ENCODE measurements around the gene LRRC71.

The LRRC71 gene

DNA sequence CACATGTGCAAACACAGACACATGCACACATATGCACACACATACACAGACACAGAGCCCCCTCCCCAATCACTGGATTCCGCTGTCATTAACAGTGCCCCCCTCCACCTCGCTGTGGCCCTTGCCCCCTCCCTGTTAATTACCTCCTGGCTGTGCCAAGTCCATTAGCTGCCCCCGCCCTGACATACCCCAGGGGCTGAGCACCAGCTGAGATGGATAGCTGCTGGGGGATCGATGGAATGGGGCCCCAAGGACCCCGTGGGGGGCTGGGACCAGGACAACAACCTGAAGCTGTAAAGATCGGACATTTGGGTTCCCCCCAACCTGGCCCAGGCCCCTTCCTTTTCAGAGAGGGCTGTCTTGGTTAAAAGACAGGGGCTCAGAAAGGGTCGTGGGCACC is 36.5 kb upstream of the LRRC71 start:
- ChIA-PET POLR2A (ENCODE audit: low non-redundant PET) (interaction anchor here (0.6 kb wide), 1 partner anchor 12 kb away, joined by 10 read pairs; no protein-coding TSS in a partner anchor), CTCF (interaction anchor here (1.3 kb wide), 1 partner anchor 44 kb away, joined by 3 read pairs; no protein-coding TSS in a partner anchor)
- DNase-seq (ENCODE audit: low spot score) = no peak
- no peak for TF ChIP-seq CTCF (conservative IDR thresholded peaks at IDR 0.05; ENCODE audit: low read depth)
- no peak overlapping the region for H3K27ac ChIP-seq

GRCh38 chr1:156884560-156885184 is 35.8 kb upstream of the LRRC71 start:
- ChIA-PET CTCF (interaction anchor here (0.7 to 1.3 kb wide), 2 partner anchors 27 to 43 kb away, joined by 3 to 5 read pairs; no protein-coding TSS in a partner anchor), POLR2A (ENCODE audit: low non-redundant PET) (interaction anchor here (0.6 kb wide), 1 partner anchor 13 kb away, joined by 10 read pairs; no protein-coding TSS in a partner anchor)
- TF ChIP-seq CTCF (conservative IDR thresholded peaks at IDR 0.05; ENCODE audit: low read depth) = no peak
- H3K27ac ChIP-seq = no peak overlapping the region
- no peak for DNase-seq (ENCODE audit: low spot score)

DNA sequence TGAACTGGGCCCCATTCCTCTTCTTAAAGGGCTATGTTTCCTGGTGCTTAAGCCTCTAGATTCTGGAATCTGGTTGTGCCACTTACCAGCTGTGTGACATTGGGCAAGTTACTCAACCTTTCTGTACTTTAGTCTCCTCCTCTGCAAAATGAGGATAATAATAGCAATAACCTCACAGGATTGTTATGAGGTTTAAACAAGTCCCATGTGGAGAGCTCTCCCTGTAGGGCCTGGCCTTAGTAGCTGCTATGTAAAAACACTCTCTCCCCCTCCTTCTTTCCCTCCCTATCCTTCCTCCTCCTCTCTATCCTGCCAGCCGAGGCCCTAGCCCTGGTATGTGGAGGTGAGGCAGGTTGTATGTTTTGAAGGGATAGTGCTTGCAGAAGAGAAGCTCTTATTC is 35.1 kb upstream of the LRRC71 start:
- ChIA-PET POLR2A (ENCODE audit: low non-redundant PET) (no interaction called here), CTCF (no interaction called here)
- DNase-seq (ENCODE audit: low spot score) = no peak
- no peak for TF ChIP-seq CTCF (conservative IDR thresholded peaks at IDR 0.05; ENCODE audit: low read depth)
- H3K27ac ChIP-seq = no peak overlapping the region

GRCh38 chr1:156885880-156886355 is 34.5 kb upstream of the LRRC71 start:
- POLR2A ChIA-PET (ENCODE audit: low non-redundant PET) = no interaction called here
- CTCF ChIA-PET = no interaction called here
- DNase-seq (ENCODE audit: low spot score) = no peak

DNA sequence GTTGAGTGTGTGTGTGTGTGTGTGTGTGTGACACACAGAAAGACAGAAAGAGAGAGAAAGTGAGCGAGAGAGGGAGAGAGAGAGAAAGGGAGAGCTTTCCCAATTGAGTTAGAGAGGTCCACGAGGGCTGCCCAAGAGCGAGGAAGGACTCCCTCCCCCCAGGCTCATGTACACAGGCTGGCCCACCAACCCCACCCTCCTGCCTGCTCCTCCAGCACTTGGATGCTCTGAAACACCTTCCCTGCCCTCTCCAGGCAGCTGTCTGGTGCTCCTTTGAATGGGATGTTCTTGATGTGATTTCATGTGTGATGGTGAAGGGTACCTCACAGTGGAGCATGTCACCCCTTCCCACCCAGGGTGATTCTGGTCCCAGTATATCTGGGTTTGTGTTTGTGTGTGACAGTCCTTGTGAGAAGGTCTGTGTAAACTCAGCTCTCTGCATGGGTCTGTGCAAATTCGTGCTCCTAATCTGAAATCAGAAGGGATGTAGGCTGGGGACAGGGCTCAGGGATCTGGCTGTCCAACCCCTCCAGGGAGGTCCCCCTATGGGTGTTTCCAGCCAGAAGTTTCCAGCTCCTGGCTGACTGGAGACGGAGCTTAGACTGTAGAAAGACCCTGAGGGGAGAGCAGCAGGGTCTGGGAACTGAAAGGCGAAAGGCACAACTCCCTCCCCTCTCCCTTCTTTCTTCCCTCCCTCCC is 33.7 kb upstream of the LRRC71 start:
- no peak overlapping the region for H3K27ac ChIP-seq
- POLR2A ChIA-PET (ENCODE audit: low non-redundant PET) = no interaction called here
- CTCF ChIA-PET = interaction anchor here (0.6 to 9.3 kb wide), 3 partner anchors 24 to 41 kb away, joined by 3 to 77 read pairs (median 6); partner anchors contain the start of gene NTRK1

More at GRCh38 chr1:156885880-156886355, 34.5 kb upstream of the LRRC71 start:
- no peak for TF ChIP-seq CTCF (conservative IDR thresholded peaks at IDR 0.05; ENCODE audit: low read depth)
- H3K27ac ChIP-seq = no peak overlapping the region

More for the DNA sequence above, 33.7 kb upstream of the LRRC71 start:
- DNase-seq (ENCODE audit: low spot score) = no peak
- TF ChIP-seq CTCF (conservative IDR thresholded peaks at IDR 0.05; ENCODE audit: low read depth) = no peak
